ENCODE data around the gene EXOSC2. TPM values are rescaled to one million over a fixed set of nuclear protein-coding genes. Genes with fewer than 3 reads are reported as not detected.

EXOSC2 gene
- total RNA-seq, 1 experiment from 2014 or later, result 41.0 TPM

DNA sequence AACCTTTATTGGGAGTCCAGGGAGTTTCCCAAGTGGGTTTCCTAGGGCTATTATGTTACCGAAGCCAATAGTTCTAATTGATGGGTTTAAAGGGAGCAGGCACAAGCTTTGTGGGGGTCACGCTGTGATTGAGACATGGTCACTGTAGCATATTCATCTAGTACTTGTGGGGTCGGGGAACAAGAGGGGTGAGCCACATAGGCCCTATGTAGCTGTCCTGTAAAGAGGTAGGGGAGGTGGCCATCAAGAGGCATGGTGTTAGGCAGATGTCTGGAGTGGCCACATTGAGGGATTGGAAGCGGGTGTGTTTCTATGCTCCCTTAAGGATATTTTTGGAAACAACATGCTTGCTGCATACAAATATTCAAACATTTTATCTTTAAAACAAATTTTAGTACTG, 50.1 kb downstream of the EXOSC2 start:
- intact Hi-C loops (cut with micrococcal nuclease; ENCODE audit: unreplicated experiment), result no loop called here
- no peak for DNase-seq (ENCODE audit: low read depth, low spot score)
- H3K9me3 ChIP-seq (ENCODE audit: control insufficient read depth, insufficient read depth, low read depth, low read length), result no peaks in the 10 kb centered on the region
- no peak overlapping the region for H3K27ac ChIP-seq (ENCODE audit: low read length)
- in situ Hi-C loops (cut with HindIII; ENCODE audit: low pct_unique_long_range_greater_than_20kb, low sequenced_read_pairs), result no loop called here
- no peaks in the 10 kb centered on the region for H3K4me1 ChIP-seq (ENCODE audit: control insufficient read depth, insufficient read depth, low read length)
- no peak overlapping the region for H3K4me3 ChIP-seq (ENCODE audit: low read depth in 2 of 2, low read length in 2 of 2)
- ATAC-seq, result no peak
- TF ChIP-seq SIN3A (IDR thresholded peaks at IDR 0.05; ENCODE audit: borderline replicate concordance, insufficient read depth, low read depth, low read length) (no peak), POLR2AphosphoS5 (IDR thresholded peaks at IDR 0.05; ENCODE audit: low read depth, low read length) (no peak), TCF7L2 (IDR thresholded peaks at IDR 0.05; ENCODE audit: low read depth, low read length) (no peak), CTCF (IDR thresholded peaks at IDR 0.05) (no peak)
- TF ChIP-seq, protein P1, sequence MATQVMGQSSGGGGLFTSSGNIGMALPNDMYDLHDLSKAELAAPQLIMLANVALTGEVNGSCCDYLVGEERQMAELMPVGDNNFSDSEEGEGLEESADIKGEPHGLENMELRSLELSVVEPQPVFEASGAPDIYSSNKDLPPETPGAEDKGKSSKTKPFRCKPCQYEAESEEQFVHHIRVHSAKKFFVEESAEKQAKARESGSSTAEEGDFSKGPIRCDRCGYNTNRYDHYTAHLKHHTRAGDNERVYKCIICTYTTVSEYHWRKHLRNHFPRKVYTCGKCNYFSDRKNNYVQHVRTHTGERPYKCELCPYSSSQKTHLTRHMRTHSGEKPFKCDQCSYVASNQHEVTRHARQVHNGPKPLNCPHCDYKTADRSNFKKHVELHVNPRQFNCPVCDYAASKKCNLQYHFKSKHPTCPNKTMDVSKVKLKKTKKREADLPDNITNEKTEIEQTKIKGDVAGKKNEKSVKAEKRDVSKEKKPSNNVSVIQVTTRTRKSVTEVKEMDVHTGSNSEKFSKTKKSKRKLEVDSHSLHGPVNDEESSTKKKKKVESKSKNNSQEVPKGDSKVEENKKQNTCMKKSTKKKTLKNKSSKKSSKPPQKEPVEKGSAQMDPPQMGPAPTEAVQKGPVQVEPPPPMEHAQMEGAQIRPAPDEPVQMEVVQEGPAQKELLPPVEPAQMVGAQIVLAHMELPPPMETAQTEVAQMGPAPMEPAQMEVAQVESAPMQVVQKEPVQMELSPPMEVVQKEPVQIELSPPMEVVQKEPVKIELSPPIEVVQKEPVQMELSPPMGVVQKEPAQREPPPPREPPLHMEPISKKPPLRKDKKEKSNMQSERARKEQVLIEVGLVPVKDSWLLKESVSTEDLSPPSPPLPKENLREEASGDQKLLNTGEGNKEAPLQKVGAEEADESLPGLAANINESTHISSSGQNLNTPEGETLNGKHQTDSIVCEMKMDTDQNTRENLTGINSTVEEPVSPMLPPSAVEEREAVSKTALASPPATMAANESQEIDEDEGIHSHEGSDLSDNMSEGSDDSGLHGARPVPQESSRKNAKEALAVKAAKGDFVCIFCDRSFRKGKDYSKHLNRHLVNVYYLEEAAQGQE (IDR thresholded peaks at IDR 0.05; ENCODE audit: insufficient read depth in 1 of 2, low read depth in 2 of 2, low read length in 1 of 2), result no peak
- no peaks in the 10 kb centered on the region for H3K36me3 ChIP-seq (ENCODE audit: control insufficient read depth, insufficient read depth, low read length)
- BruUV-seq (replicated peaks), result no TSS peak
- H3K27me3 ChIP-seq (ENCODE audit: control insufficient read depth, insufficient read depth, low read length), result no peaks in the 10 kb centered on the region
- POLR2A ChIA-PET, result no interaction called here
- CTCF ChIA-PET, result no interaction called here

- DNase-seq (ENCODE audit: low read depth, low spot score) (no peak), ATAC-seq (no peak)
- intact Hi-C loops (cut with micrococcal nuclease; ENCODE audit: unreplicated experiment), result no loop called here
- no peaks in the 10 kb centered on the region for H3K9me3 ChIP-seq (ENCODE audit: control insufficient read depth, insufficient read depth, low read depth, low read length)
- no TSS peak for BruUV-seq (replicated peaks)
- H3K4me3 ChIP-seq (ENCODE audit: low read depth in 2 of 2, low read length in 2 of 2), result no peak overlapping the region
- TF ChIP-seq SIN3A (IDR thresholded peaks at IDR 0.05; ENCODE audit: borderline replicate concordance, insufficient read depth, low read depth, low read length), result no peak
- no peaks in the 10 kb centered on the region for H3K36me3 ChIP-seq (ENCODE audit: control insufficient read depth, insufficient read depth, low read length)
- ChIA-PET POLR2A (no interaction called here), CTCF (no interaction called here)
- no peaks in the 10 kb centered on the region for H3K27me3 ChIP-seq (ENCODE audit: control insufficient read depth, insufficient read depth, low read length)
- no peaks in the 10 kb centered on the region; the same call in 1 of the 2 replicates for H3K4me1 ChIP-seq (ENCODE audit: control insufficient read depth, insufficient read depth, low read length)
- in situ Hi-C loops (cut with HindIII; ENCODE audit: low pct_unique_long_range_greater_than_20kb, low sequenced_read_pairs), result no loop called here
- no peak overlapping the region for H3K27ac ChIP-seq (ENCODE audit: low read length)
Measured at GRCh38 chr9:130745210-130745800, 51.7 kb downstream of the EXOSC2 start.

GRCh38 chr9:130745829-130746228, 52.2 kb downstream of the EXOSC2 start:
- intact Hi-C loops (cut with micrococcal nuclease; ENCODE audit: unreplicated experiment), result no loop called here
- Histone ChIP-seq H3K9me3 (ENCODE audit: control insufficient read depth, insufficient read depth, low read depth, low read length) (no peaks in the 10 kb centered on the region), H3K4me1 (ENCODE audit: control insufficient read depth, insufficient read depth, low read length) (no peaks in the 10 kb centered on the region; the same call in 1 of the 2 replicates), H3K36me3 (ENCODE audit: control insufficient read depth, insufficient read depth, low read length) (no peaks in the 10 kb centered on the region), H3K4me3 (ENCODE audit: low read depth in 2 of 2, low read length in 2 of 2) (no peak overlapping the region), H3K27me3 (ENCODE audit: control insufficient read depth, insufficient read depth, low read length) (no peaks in the 10 kb centered on the region), H3K27ac (ENCODE audit: low read length) (no peak overlapping the region)
- no peak for DNase-seq (ENCODE audit: low read depth, low spot score)
- no TSS peak for BruUV-seq (replicated peaks)
- ChIA-PET CTCF (no interaction called here), POLR2A (no interaction called here)
- in situ Hi-C loops (cut with HindIII; ENCODE audit: low pct_unique_long_range_greater_than_20kb, low sequenced_read_pairs), result no loop called here
- ATAC-seq, result no peak
- TF ChIP-seq TCF7L2 (IDR thresholded peaks at IDR 0.05; ENCODE audit: low read depth, low read length) (no peak), CTCF (IDR thresholded peaks at IDR 0.05) (no peak), SIN3A (IDR thresholded peaks at IDR 0.05; ENCODE audit: borderline replicate concordance, insufficient read depth, low read depth, low read length) (no peak), POLR2AphosphoS5 (IDR thresholded peaks at IDR 0.05; ENCODE audit: low read depth, low read length) (no peak)
- TF ChIP-seq, protein P1 (IDR thresholded peaks at IDR 0.05; ENCODE audit: insufficient read depth in 1 of 2, low read depth in 2 of 2, low read length in 1 of 2), result no peak
